ENCODE data around the gene LRP1B.

The LRP1B gene

DNA sequence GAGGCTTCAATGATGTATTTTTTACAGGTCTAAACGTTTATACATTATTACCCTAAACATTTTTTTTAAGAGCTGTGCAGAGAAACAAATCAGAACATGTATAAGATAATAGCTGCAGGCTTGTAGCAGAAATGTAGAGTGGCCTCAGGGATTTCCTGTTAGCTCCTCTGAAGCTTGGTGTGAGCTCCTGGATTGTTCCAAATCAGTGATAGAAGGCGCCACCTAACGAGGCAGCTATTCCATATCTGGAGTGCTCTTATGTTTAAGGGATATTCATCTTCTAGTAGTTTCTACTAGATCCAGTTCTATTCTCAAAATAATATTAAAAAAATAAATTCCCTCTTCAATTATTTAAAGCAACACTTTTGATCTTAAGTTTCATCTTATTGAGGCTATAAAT lies 93.1 kb downstream of the LRP1B start:
- TF ChIP-seq TAF1 (IDR thresholded peaks at IDR 0.05; ENCODE audit: borderline replicate concordance, low read depth, low read length) (no peak), POLR2A (IDR thresholded peaks at IDR 0.05; ENCODE audit: low read depth, low read length) (no peak), POLR2AphosphoS5 (IDR thresholded peaks at IDR 0.05; ENCODE audit: low read depth, low read length) (no peak)
- DNase-seq (ENCODE audit: insufficient read length) (no peak), FAIRE-seq (no peak)

DNA sequence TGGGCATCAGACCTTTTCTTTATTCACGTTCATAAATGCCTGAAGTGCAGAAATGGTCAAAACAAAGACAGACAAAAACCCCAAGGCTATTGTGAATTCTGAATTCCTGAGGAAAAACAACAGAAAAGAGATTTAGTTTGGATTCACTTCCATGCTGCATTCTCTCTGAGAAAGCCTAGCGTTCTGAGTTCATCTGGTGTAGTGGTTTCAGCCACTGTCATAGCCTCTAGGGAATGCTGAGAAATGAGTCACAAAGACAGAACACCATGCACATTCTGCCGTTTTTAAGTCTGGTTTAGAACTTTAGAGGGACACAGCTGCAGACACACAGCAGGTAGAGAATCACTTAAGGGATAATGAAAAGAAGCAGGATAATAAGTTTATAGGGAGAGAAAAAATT lies 93.8 kb downstream of the LRP1B start:
- DNase-seq (ENCODE audit: insufficient read length) (no peak), FAIRE-seq (no peak)
- TF ChIP-seq POLR2A (IDR thresholded peaks at IDR 0.05; ENCODE audit: low read depth, low read length), result no peak
- TF ChIP-seq TAF1 (IDR thresholded peaks at IDR 0.05; ENCODE audit: borderline replicate concordance, low read depth, low read length), result no peak
- no peak for TF ChIP-seq POLR2AphosphoS5 (IDR thresholded peaks at IDR 0.05; ENCODE audit: low read depth, low read length)

DNA sequence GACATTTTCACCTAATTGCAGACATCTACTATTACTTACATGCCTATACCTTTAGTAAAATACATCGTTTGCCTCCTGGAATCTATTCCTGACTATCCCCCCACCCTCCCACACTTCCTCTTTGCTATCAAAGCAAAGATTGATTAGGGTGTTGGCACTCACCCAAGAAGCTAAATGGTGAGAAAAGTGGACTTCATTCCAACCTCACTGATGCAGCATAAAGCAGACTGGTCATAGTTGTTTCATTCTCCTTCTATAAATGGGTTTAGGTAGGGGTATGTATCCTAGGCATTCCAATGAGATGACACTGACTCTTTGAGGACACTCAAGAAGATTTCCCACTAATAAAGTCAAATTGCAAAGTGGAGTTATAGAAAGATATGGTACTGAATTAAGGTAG lies 97.4 kb downstream of the LRP1B start:
- no peak for DNase-seq (ENCODE audit: insufficient read length)
- FAIRE-seq, result no peak
- TF ChIP-seq POLR2AphosphoS5 (IDR thresholded peaks at IDR 0.05; ENCODE audit: low read depth, low read length) (no peak), TAF1 (IDR thresholded peaks at IDR 0.05; ENCODE audit: borderline replicate concordance, low read depth, low read length) (no peak), POLR2A (IDR thresholded peaks at IDR 0.05; ENCODE audit: low read depth, low read length) (no peak)

DNA sequence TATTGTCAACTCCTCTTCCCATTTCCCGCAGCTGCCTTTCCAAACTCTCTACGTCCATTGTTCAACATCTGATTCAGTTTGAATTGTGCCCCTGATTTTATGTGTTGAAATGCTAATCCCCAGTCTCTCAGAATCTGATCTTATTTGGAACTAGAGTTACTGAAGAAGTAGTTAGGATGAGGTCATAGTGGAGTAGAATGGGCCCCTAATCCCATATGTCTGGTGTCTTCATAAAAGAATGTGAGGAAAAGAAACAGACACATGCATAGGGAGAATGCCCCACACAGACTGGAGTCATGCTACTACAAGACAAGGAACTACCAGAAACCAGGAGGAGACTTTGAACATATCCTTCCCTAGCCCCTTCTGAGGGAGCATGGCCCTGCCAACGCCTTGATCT lies 99.2 kb downstream of the LRP1B start:
- no peak for TF ChIP-seq POLR2A (IDR thresholded peaks at IDR 0.05; ENCODE audit: low read depth, low read length)
- TF ChIP-seq TAF1 (IDR thresholded peaks at IDR 0.05; ENCODE audit: borderline replicate concordance, low read depth, low read length), result no peak
- TF ChIP-seq POLR2AphosphoS5 (IDR thresholded peaks at IDR 0.05; ENCODE audit: low read depth, low read length), result no peak
- DNase-seq (ENCODE audit: insufficient read length) (no peak), FAIRE-seq (no peak)

DNA sequence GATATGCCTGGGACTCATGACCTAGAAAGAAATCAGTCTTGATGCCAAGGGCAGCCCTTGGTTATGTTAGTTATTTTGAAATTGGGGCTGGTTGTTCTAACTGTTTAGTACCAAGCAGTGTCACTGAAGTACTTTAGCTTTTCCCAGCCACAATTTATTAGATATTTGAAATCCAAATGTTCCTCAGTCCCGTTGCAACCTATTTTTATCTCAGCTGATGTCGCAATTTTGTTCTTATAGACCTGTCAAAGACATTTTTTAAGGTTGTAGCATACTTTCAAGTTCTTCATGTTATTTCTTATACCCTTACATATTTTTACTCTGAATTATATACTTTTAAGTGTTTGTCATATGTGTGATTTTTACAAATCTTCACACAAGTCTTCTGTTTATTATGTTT lies 100.1 kb downstream of the LRP1B start:
- TF ChIP-seq TAF1 (IDR thresholded peaks at IDR 0.05; ENCODE audit: borderline replicate concordance, low read depth, low read length) (no peak), POLR2AphosphoS5 (IDR thresholded peaks at IDR 0.05; ENCODE audit: low read depth, low read length) (no peak), POLR2A (IDR thresholded peaks at IDR 0.05; ENCODE audit: low read depth, low read length) (no peak)
- DNase-seq (ENCODE audit: insufficient read length), result no peak
- FAIRE-seq, result no peak

DNA sequence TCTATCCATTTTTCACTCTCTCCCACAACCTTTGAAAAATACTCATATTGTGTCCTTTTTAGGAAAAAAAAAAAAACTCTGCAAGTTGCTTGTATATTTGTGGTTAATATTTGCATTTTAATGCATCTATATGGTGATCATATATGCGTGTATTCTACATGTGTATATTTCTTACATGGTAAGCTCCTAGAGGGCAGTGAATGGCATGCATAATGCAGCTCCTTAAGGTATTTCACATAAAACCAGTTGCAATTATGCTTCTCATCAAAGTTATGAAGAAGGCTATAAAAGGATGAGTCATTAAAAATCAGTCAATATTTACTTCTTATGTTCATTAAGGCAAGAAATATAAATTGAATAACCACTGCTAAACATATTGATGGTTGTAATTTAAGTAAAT lies 100.8 kb downstream of the LRP1B start:
- DNase-seq (ENCODE audit: insufficient read length) (no peak), FAIRE-seq (no peak)
- no peak for TF ChIP-seq POLR2AphosphoS5 (IDR thresholded peaks at IDR 0.05; ENCODE audit: low read depth, low read length)
- TF ChIP-seq TAF1 (IDR thresholded peaks at IDR 0.05; ENCODE audit: borderline replicate concordance, low read depth, low read length), result no peak
- no peak for TF ChIP-seq POLR2A (IDR thresholded peaks at IDR 0.05; ENCODE audit: low read depth, low read length)

DNA sequence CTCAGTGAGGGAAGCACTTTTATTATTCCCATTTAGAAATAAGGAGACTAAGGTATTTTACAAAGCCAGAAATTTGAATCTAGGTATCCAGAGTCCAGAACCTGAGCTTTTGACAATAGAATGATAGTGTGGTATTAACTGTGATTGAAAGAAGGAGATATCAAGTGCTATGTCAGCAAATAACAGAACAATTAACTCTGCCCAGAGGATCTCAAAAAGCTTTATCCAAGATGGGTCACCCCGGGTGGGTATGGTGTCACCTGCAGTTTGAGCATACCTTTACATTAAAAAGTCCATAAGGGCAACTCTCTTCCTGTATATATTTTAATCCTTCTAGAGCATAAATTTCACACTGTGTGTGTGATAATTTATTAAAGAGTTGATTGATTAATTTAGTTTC lies 105.4 kb downstream of the LRP1B start:
- no peak for TF ChIP-seq TAF1 (IDR thresholded peaks at IDR 0.05; ENCODE audit: borderline replicate concordance, low read depth, low read length)
- TF ChIP-seq POLR2A (IDR thresholded peaks at IDR 0.05; ENCODE audit: low read depth, low read length), result no peak
- no peak for TF ChIP-seq POLR2AphosphoS5 (IDR thresholded peaks at IDR 0.05; ENCODE audit: low read depth, low read length)
- DNase-seq (ENCODE audit: insufficient read length) (no peak), FAIRE-seq (no peak)

DNA sequence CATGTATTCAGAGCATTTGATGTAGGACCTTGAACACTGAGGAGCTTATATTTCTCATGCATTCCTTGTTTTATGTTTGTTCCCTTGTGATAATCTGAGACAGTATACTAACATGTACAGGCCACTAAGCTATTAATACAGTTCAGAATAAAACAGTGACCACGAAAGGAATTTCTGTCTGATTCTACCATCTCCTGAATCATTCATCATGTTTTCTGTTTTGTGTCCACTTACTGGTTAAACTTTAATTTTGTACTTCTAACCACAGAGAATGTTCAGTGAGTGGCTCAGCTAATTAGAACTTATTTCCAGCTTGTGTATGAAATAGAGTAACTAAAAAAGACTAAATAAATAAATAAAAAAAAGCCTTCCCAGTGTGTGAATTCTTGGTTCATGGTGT lies 110.4 kb downstream of the LRP1B start:
- FAIRE-seq, result no peak
- no peak for DNase-seq (ENCODE audit: insufficient read length)
- TF ChIP-seq POLR2AphosphoS5 (IDR thresholded peaks at IDR 0.05; ENCODE audit: low read depth, low read length) (no peak), TAF1 (IDR thresholded peaks at IDR 0.05; ENCODE audit: borderline replicate concordance, low read depth, low read length) (no peak), POLR2A (IDR thresholded peaks at IDR 0.05; ENCODE audit: low read depth, low read length) (no peak)

DNA sequence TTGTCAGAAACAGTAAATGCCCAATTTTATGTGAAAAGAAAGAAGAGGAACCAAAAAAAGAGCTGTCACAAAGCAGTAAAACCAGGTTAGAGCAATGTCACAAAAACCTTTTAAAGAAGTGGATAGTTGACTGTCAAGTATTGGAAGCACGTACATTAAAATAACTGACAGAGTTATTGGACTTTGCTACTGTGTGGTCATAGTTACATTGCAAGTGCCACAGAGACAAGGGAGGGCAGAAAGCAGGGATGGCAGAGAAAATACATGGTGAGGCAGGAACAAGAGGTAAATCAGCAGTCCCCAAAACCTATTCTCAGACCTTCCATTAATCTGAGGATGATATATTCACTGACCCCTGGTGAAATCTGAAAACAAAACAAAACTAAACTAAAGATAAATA lies 116.3 kb downstream of the LRP1B start:
- FAIRE-seq (no peak), DNase-seq (ENCODE audit: insufficient read length) (no peak)

DNA sequence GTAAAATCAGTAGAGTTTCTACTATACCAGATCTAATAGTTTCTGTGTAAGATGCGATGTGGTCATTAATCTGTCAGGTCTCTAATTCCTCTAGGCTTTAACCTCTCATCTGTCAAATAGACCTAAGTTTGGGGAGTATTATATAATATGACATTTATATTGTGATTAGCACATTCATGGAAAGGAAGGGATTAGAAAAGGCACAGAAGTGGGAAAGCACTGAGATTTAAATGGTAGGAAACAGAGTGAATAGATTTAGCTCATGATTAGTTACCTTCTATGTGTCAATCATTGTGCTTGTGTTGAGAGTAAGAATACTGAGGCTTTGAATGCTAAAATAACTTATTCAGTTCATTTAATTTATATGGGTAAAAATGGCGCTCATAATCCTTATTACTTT lies 118.0 kb downstream of the LRP1B start:
- DNase-seq (ENCODE audit: insufficient read length) (no peak), FAIRE-seq (no peak)
- TF ChIP-seq POLR2A (IDR thresholded peaks at IDR 0.05; ENCODE audit: low read depth, low read length), result no peak
- TF ChIP-seq TAF1 (IDR thresholded peaks at IDR 0.05; ENCODE audit: borderline replicate concordance, low read depth, low read length), result no peak
- no peak for TF ChIP-seq POLR2AphosphoS5 (IDR thresholded peaks at IDR 0.05; ENCODE audit: low read depth, low read length)

More for the DNA sequence above, 116.3 kb downstream of the LRP1B start:
- no peak for TF ChIP-seq POLR2A (IDR thresholded peaks at IDR 0.05; ENCODE audit: low read depth, low read length)
- TF ChIP-seq TAF1 (IDR thresholded peaks at IDR 0.05; ENCODE audit: borderline replicate concordance, low read depth, low read length), result no peak
- TF ChIP-seq POLR2AphosphoS5 (IDR thresholded peaks at IDR 0.05; ENCODE audit: low read depth, low read length), result no peak

DNA sequence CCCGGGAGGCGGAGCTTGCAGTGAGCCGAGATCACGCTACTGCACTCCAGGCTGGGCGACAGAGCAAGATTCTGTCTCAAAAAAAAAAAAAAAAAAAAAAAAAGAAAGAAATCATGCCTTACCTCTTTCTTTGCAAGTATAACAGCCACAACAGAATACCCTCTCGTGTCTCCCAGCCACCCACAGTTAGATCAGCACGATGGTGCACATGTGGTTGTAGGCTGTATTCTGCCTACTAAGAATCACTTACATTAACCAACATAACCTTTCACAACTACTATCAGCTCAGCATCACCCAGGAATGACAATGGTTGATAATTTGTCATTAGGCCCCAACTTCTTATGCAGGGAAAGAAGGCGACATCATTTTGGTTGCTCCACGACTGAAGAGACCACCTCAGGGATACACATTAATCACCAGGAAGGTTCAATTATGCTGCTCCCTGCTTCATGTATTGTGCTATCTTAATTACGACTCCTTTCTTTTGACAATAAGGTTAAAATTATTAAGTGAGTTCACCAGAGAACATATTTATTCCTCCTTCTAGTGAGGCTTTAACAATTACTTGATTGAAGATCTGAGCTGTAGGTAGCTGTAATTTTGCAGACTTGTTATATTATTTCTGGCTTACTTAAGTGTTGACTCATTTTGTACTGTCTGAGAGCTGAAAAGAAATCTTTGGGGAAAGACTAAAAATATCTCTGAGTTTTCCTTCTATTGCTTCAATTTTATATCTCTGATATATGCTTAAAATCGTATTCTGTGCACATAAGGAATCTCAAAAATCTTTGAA lies 120.1 kb downstream of the LRP1B start:
- FAIRE-seq (no peak), DNase-seq (ENCODE audit: insufficient read length) (no peak)
- TF ChIP-seq POLR2AphosphoS5 (IDR thresholded peaks at IDR 0.05; ENCODE audit: low read depth, low read length) (no peak), TAF1 (IDR thresholded peaks at IDR 0.05; ENCODE audit: borderline replicate concordance, low read depth, low read length) (no peak), POLR2A (IDR thresholded peaks at IDR 0.05; ENCODE audit: low read depth, low read length) (no peak)

DNA sequence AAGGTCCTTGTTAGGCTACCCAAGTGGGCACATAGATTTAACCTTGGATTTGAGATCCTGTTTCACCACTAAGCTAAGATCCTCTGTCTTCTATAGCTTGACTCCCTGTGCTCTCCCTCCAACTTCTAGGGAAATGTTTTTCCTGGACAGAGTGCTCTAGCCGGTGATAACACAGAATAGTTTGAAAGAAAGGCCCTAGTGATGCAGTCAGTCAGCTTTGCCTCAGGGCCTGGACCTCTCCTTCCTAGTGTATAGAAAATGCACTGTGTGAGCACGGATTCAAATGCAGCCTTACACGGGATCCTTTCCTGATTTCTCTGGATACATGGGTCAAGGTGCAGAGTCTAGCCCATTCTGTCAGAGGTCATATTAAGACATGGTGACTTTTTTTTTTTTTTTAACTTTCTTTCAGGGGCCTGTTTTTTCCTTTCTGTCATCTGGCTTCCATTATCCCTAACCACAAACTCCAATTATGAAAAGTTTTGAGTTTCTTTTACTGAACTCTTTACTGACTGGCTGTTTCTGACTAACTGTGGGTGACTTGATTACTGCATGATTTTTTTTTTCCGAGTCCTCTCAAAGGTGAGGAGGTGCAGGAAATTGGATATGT lies 122.6 kb downstream of the LRP1B start:
- DNase-seq (ENCODE audit: insufficient read length) (no peak), FAIRE-seq (no peak)
- no peak for TF ChIP-seq POLR2A (IDR thresholded peaks at IDR 0.05; ENCODE audit: low read depth, low read length)
